ENCODE data around the gene TBC1D8B. TPM values are rescaled to one million over a fixed set of nuclear protein-coding genes. Genes with fewer than 3 reads are reported as not detected.
A peak's percentile ranks its signal among the peaks of the same experiment; 100 is the strongest.
"Not testable (repeated sequence)": the region's sequence is repeated elsewhere in the genome, so short reads cannot be mapped to it uniquely, and the experiment has no call there.

Gene TBC1D8B
- total RNA-seq, 2 experiments from 2014 or later: 1.4 to 6.1 TPM

DNA sequence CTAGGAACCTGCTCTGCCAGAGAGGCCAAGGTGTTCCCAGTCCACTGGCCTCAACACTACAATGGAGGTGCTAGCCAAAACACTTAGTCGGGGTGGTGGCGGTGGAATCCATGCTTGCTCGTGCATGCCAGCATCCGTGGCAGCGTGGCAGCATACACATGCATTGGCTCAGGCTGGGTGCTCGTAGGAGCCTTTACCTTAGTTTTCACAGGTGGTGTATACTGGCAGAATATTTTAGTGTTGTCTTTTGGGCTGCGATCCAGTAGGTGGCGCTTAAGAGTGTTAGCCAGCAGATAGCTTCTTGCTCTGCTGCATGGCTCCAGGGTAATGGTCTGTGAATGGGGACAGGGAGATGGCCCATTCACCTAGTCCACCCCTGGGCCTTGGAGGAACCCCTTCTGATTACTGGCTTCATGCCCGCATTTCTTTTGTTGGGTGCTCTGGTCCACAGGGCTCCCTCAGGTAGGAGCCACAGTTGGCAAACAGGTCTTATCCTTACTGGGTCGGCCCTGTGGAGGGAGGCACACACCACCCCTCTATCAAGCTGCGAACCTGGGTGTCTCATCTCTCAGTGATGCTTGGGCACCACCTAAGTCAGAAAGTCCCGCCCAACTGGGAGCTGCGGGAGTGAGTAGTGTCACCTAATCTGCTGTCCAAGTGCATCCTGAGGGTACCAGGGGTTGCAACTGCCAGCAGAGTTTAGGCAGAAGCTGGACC lies 60.7 kb downstream of the TBC1D8B start:
- TF ChIP-seq, protein P1, sequence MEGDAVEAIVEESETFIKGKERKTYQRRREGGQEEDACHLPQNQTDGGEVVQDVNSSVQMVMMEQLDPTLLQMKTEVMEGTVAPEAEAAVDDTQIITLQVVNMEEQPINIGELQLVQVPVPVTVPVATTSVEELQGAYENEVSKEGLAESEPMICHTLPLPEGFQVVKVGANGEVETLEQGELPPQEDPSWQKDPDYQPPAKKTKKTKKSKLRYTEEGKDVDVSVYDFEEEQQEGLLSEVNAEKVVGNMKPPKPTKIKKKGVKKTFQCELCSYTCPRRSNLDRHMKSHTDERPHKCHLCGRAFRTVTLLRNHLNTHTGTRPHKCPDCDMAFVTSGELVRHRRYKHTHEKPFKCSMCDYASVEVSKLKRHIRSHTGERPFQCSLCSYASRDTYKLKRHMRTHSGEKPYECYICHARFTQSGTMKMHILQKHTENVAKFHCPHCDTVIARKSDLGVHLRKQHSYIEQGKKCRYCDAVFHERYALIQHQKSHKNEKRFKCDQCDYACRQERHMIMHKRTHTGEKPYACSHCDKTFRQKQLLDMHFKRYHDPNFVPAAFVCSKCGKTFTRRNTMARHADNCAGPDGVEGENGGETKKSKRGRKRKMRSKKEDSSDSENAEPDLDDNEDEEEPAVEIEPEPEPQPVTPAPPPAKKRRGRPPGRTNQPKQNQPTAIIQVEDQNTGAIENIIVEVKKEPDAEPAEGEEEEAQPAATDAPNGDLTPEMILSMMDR (conservative IDR thresholded peaks at IDR 0.05; ENCODE audit: low read length): peak; percentile 71
- no peak for TF ChIP-seq EZH2phosphoT487 (IDR thresholded peaks at IDR 0.05; ENCODE audit: borderline replicate concordance, low read depth, low read length)
- Histone ChIP-seq H2AFZ (ENCODE audit: low read length) (no peak overlapping the region), H3K4me3 (ENCODE audit: low read depth, low read length, poor library complexity, severe bottlenecking) (no peak overlapping the region), H3K36me3 (ENCODE audit: insufficient read depth, low read length) (no peaks in the 10 kb centered on the region), H3K9me2 (ENCODE audit: insufficient read depth, low read length) (no peaks in the 10 kb centered on the region), H3K79me2 (ENCODE audit: insufficient read depth, low read depth, low read length) (no peaks in the 10 kb centered on the region), H3K4me1 (ENCODE audit: insufficient read depth, low read length, poor library complexity, severe bottlenecking) (no peaks in the 10 kb centered on the region), H3K4me2 (ENCODE audit: low read length) (no peak overlapping the region), H3K27ac (ENCODE audit: low read depth, low read length, poor library complexity, severe bottlenecking) (no peak overlapping the region), H4K20me1 (ENCODE audit: insufficient read depth, low read length) (no peaks in the 10 kb centered on the region), H3K9me3 (ENCODE audit: low read length) (no peaks in the 10 kb centered on the region)
- no TSS peak for BruUV-seq (replicated peaks)
- ChIA-PET CTCF (ENCODE audit: unreplicated experiment) (no interaction called here), POLR2A (no interaction called here)
- intact Hi-C loops (cut with micrococcal nuclease; ENCODE audit: unreplicated experiment): no loop called here
- peak; percentile 30 for DNase-seq (ENCODE audit: low spot score)

DNA sequence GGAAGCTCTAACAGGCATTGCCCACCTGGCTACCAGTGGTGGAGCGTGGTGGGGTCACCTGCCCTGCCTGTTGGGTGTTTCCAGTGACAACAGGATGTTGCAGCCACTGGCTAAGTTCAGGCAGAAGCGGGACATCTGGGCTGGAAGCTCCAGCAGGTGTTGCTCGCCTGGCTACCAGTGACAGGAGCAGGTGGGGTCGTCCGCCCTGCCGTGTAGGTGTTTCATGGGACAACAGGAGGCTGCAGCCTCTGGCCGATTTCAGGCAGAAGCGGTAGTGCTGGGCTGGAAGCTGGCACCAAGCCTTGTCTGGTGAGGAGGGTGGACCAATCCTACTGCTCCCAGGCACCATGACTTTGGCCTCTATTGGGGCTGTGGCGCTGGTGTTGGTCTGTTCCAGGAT lies 61.2 kb downstream of the TBC1D8B start:
- intact Hi-C loops (cut with micrococcal nuclease; ENCODE audit: unreplicated experiment): no loop called here
- Histone ChIP-seq H3K4me1 (ENCODE audit: insufficient read depth, low read length, poor library complexity, severe bottlenecking) (no peaks in the 10 kb centered on the region), H3K9me2 (ENCODE audit: insufficient read depth, low read length) (no peaks in the 10 kb centered on the region), H3K4me3 (ENCODE audit: low read depth, low read length, poor library complexity, severe bottlenecking) (no peak overlapping the region), H3K4me2 (ENCODE audit: low read length) (no peak overlapping the region), H2AFZ (ENCODE audit: low read length) (no peak overlapping the region), H4K20me1 (ENCODE audit: insufficient read depth, low read length) (no peaks in the 10 kb centered on the region), H3K9me3 (ENCODE audit: low read length) (no peaks in the 10 kb centered on the region), H3K79me2 (ENCODE audit: insufficient read depth, low read depth, low read length) (no peaks in the 10 kb centered on the region), H3K36me3 (ENCODE audit: insufficient read depth, low read length) (no peaks in the 10 kb centered on the region), H3K27ac (ENCODE audit: low read depth, low read length, poor library complexity, severe bottlenecking) (no peak overlapping the region)
- no peak for DNase-seq (ENCODE audit: low spot score)
- POLR2A ChIA-PET: no interaction called here
- TF ChIP-seq, protein P1 (conservative IDR thresholded peaks at IDR 0.05; ENCODE audit: low read length): no peak
- TF ChIP-seq EZH2phosphoT487 (IDR thresholded peaks at IDR 0.05; ENCODE audit: borderline replicate concordance, low read depth, low read length): no peak
- CTCF ChIA-PET (ENCODE audit: unreplicated experiment): no interaction called here
- BruUV-seq (replicated peaks): no TSS peak

DNA sequence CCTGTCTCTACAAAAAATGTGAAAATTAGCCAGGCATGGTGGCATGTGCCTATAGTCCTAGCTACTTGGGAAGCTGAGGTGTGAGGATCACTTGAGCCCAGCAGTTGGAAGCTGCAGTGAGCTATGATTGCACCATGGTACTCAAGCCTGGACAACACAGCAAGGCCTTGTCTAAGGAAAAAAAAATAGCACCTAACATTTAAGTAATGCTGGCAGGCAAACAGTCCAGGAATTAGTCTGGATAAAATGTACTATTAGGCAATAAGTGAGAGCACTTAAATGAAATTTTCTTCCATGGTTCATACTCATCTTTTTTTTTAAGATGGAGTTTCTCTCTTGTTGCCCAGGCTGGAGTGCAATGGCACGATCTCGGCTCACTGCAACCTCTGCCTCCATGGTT lies 70.3 kb downstream of the TBC1D8B start:
- intact Hi-C loops (cut with micrococcal nuclease; ENCODE audit: unreplicated experiment); H3K9me2 ChIP-seq (ENCODE audit: insufficient read depth, low read length); DNase-seq (ENCODE audit: low spot score); H3K4me1 ChIP-seq (ENCODE audit: insufficient read depth, low read length, poor library complexity, severe bottlenecking); H3K79me2 ChIP-seq (ENCODE audit: insufficient read depth, low read depth, low read length); H3K4me3 ChIP-seq (ENCODE audit: low read depth, low read length, poor library complexity, severe bottlenecking); H3K4me2 ChIP-seq (ENCODE audit: low read length); CTCF ChIA-PET (ENCODE audit: unreplicated experiment); H3K36me3 ChIP-seq (ENCODE audit: insufficient read depth, low read length); BruUV-seq (replicated peaks); POLR2A ChIA-PET; H4K20me1 ChIP-seq (ENCODE audit: insufficient read depth, low read length); H3K27ac ChIP-seq (ENCODE audit: low read depth, low read length, poor library complexity, severe bottlenecking); H3K9me3 ChIP-seq (ENCODE audit: low read length); H2AFZ ChIP-seq (ENCODE audit: low read length): not testable (repeated sequence)

All from OCI-LY7 (cell line).